Measurements from ENCODE around the gene DSCAM. TPM values are rescaled to one million over a fixed set of nuclear protein-coding genes. Genes with fewer than 3 reads are reported as not detected.

Gene DSCAM
- total RNA-seq, 4 donors from 2014 or later, result 0.04 to 0.06 TPM; not detected in 2

- Histone ChIP-seq H3K4me3 (no peak overlapping the region), H3K36me3 (no peaks in the 10 kb centered on the region), H3K4me1 (no peaks in the 10 kb centered on the region), H3K9me3 (no peaks in the 10 kb centered on the region), H3K27ac (no peak overlapping the region), H3K27me3 (peaks cover 0 to 6% (median 0%) of the 10 kb centered on the region in 4 donors)
- no peak for DNase-seq
- no peak for TF ChIP-seq POLR2A (IDR thresholded peaks at IDR 0.05)
- TF ChIP-seq, protein P1, sequence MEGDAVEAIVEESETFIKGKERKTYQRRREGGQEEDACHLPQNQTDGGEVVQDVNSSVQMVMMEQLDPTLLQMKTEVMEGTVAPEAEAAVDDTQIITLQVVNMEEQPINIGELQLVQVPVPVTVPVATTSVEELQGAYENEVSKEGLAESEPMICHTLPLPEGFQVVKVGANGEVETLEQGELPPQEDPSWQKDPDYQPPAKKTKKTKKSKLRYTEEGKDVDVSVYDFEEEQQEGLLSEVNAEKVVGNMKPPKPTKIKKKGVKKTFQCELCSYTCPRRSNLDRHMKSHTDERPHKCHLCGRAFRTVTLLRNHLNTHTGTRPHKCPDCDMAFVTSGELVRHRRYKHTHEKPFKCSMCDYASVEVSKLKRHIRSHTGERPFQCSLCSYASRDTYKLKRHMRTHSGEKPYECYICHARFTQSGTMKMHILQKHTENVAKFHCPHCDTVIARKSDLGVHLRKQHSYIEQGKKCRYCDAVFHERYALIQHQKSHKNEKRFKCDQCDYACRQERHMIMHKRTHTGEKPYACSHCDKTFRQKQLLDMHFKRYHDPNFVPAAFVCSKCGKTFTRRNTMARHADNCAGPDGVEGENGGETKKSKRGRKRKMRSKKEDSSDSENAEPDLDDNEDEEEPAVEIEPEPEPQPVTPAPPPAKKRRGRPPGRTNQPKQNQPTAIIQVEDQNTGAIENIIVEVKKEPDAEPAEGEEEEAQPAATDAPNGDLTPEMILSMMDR (IDR thresholded peaks at IDR 0.05), result no peak
- intact Hi-C loops (cut with DNase I), result no loop called here
- WGBS, 2 donors, result 70 to 81% methylated on average over 5 to 8 of the region's 9 CpGs
Observed at GRCh38 chr21:40134731-40135492, 712.0 kb downstream of the DSCAM start.

DNA sequence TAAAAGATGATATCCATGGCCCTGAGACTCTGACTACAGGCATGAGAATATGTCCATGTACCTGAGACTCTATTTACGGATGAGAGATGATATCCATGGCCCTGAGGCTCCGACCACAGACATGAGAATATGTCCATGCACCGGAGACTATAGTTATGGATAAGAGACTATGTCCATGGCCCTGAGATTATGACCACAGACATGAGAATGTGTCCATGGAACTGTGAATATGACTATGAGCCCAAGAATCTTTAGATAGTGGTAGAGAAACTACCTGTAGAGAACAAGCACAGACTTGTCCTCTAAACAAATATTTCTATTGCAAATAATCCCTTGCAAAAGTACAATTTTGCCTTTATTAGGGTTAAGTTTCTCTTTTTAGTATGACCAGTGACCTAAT is 716.5 kb downstream of the DSCAM start:
- Histone ChIP-seq H3K4me1 (no peaks in the 10 kb centered on the region), H3K36me3 (no peaks in the 10 kb centered on the region), H3K27ac (no peak overlapping the region), H3K27me3 (peaks cover 0 to under 1% (median 0%) of the 10 kb centered on the region in 4 donors), H3K4me3 (no peak overlapping the region), H3K9me3 (no peaks in the 10 kb centered on the region)
- intact Hi-C loops (cut with DNase I), result no loop called here
- 79 to 93% methylated on average over 2 to 3 of the region's 3 CpGs for WGBS, 2 donors
- DNase-seq, result no peak
- TF ChIP-seq, protein P1 (IDR thresholded peaks at IDR 0.05), result no peak
- TF ChIP-seq POLR2A (IDR thresholded peaks at IDR 0.05), result no peak

GRCh38 chr21:40129809-40130208 is 717.1 kb downstream of the DSCAM start:
- no peak for DNase-seq

DNA sequence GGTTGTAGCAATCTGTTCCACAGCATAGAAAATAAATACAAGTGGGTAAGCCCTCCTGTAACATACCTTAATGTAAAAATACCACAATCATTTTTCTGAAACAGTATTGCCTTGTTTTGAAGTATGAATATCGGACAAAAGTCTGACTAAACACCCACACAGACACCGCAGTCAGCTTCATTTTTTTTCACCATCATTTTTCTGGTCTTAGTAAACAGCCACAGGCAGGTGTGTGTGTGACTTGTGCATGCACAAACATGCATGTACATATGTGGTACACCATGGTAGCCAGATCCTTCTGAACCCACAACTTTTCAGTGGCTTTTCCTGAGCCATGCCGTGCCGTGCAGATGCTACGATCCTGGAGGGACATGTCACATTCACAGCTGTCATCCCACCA is 718.1 kb downstream of the DSCAM start:
- intact Hi-C loops (cut with DNase I), result no loop called here
- Histone ChIP-seq H3K27ac (no peak overlapping the region), H3K4me3 (no peak overlapping the region), H3K9me3 (no peaks in the 10 kb centered on the region), H3K4me1 (no peaks in the 10 kb centered on the region), H3K36me3 (no peaks in the 10 kb centered on the region), H3K27me3 (no peaks in the 10 kb centered on the region)
- 85 to 86% methylated on average over 5 of the region's 5 CpGs for WGBS, 2 donors
- DNase-seq, result no peak
- no peak for TF ChIP-seq POLR2A (IDR thresholded peaks at IDR 0.05)
- TF ChIP-seq, protein P1 (IDR thresholded peaks at IDR 0.05), result no peak

More at GRCh38 chr21:40129809-40130208, 717.1 kb downstream of the DSCAM start:
- Histone ChIP-seq H3K27ac (no peak overlapping the region), H3K4me3 (no peak overlapping the region), H3K9me3 (no peaks in the 10 kb centered on the region), H3K36me3 (no peaks in the 10 kb centered on the region), H3K27me3 (no peaks in the 10 kb centered on the region), H3K4me1 (no peaks in the 10 kb centered on the region)
- TF ChIP-seq, protein P1 (IDR thresholded peaks at IDR 0.05), result no peak
- TF ChIP-seq POLR2A (IDR thresholded peaks at IDR 0.05), result no peak
- intact Hi-C loops (cut with DNase I), result no loop called here
- WGBS, 2 donors, result 50% methylated on average over 1 of the region's 1 CpG; no CpG with 5 or more reads in 1 of the 2 donors

DNA sequence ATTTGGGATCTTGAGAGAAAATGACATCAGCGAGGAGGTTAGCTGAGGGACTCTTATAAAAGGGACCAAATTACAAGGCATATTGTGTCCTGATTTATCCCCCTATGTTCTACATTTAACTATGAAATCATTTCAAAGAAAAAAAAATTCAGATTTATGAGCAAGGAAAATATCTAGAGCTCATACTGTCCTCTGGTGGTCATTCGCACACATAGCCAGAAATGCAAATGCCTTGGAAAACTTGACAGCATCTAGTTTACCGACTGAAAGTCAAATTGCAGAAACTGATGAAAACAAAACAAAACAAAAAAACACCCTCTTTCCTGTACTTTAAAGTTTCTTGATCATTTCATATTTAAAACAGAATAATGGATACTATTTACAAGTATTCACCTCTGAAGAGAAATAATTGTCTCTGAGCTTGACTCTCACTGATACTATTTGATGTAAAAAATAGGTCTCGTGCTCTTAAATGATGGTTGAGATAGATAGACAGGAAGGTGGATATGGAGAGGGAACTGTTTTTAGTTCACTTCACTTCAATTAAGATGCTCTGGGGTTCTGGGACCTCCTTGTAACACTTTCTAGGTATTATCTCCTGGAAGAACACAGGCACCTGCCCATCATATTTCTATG is 725.9 kb downstream of the DSCAM start:
- Histone ChIP-seq H3K4me3 (no peak overlapping the region), H3K4me1 (no peaks in the 10 kb centered on the region), H3K27me3 (no peaks in the 10 kb centered on the region), H3K9me3 (no peaks in the 10 kb centered on the region), H3K27ac (no peak overlapping the region), H3K36me3 (no peaks in the 10 kb centered on the region)
- TF ChIP-seq, protein P1 (IDR thresholded peaks at IDR 0.05), result peak in 5 of 6 experiments; percentile 62 to 71 (median 65)
- no peak for TF ChIP-seq POLR2A (IDR thresholded peaks at IDR 0.05)
- no peak for DNase-seq
- intact Hi-C loops (cut with DNase I), result no loop called here
- 19 to 27% methylated on average over 4 of the region's 4 CpGs for WGBS, 2 donors
